ENCODE data around the gene OR13C8.
"Not testable (repeated sequence)": the region's sequence is repeated elsewhere in the genome, so short reads cannot be mapped to it uniquely, and the experiment has no call there.

The OR13C8 gene

GRCh38 chr9:104568868-104569267 is at the start of gene OR13C8:
Gene OR13C8, plus strand, starts transcription at chr9:104569168. Its CDS starts 0 bp downstream, at chr9:104569168.
- no peak for DNase-seq

- not testable (repeated sequence) for DNase-seq
Measured at GRCh38 chr9:104520241-104520640, 48.7 kb upstream of the OR13C8 start.

- DNase-seq, result no peak
Measured at GRCh38 chr9:104527109-104527508, 41.9 kb upstream of the OR13C8 start, which contains the start of gene OR13C4. Gene OR13C4, minus strand, starts transcription at chr9:104527209. Its CDS starts 0 bp downstream, at chr9:104527209.

- no peak for DNase-seq
Measured at GRCh38 chr9:104536756-104537155, 32.2 kb upstream of the OR13C8 start, which contains the start of gene OR13C3. Gene OR13C3, minus strand, starts transcription at chr9:104536856. Its CDS starts 133 bp downstream, at chr9:104536723.

GRCh38 chr9:104539275-104539674 is 29.7 kb upstream of the OR13C8 start:
- DNase-seq, result no peak

GRCh38 chr9:104544644-104545043 is 24.3 kb upstream of the OR13C8 start:
- DNase-seq, result no peak

- no peak for DNase-seq
Measured at GRCh38 chr9:104553261-104553660, 15.7 kb upstream of the OR13C8 start.

- no peak for DNase-seq
Measured at GRCh38 chr9:104555521-104555920, 13.4 kb upstream of the OR13C8 start.

GRCh38 chr9:104556830-104557634 is 11.9 kb upstream of the OR13C8 start:
- no peak for DNase-seq

GRCh38 chr9:104564358-104564757 is 4.6 kb upstream of the OR13C8 start:
- DNase-seq, result no peak

GRCh38 chr9:104572612-104573011 is 3.6 kb downstream of the OR13C8 start:
- no peak for DNase-seq

GRCh38 chr9:104575456-104575855 is 6.5 kb downstream of the OR13C8 start:
- no peak for DNase-seq

GRCh38 chr9:104577263-104577662 is 8.3 kb downstream of the OR13C8 start:
- DNase-seq, result no peak

- no peak for DNase-seq
Measured at GRCh38 chr9:104580562-104580961, 11.6 kb downstream of the OR13C8 start.

- DNase-seq, result no peak
Measured at GRCh38 chr9:104586496-104587180, 17.7 kb downstream of the OR13C8 start.

- no peak for DNase-seq
Measured at GRCh38 chr9:104589626-104590025, 20.7 kb downstream of the OR13C8 start.

GRCh38 chr9:104598749-104599148 is 29.8 kb downstream of the OR13C8 start:
- DNase-seq, result not testable (repeated sequence)

GRCh38 chr9:104599313-104599712 is 30.3 kb downstream of the OR13C8 start, which contains the start of gene OR13C5:
Gene OR13C5, minus strand, starts transcription at chr9:104599413. Its CDS starts 0 bp downstream, at chr9:104599413.
- not testable (repeated sequence) for DNase-seq

- no peak for DNase-seq
Measured at GRCh38 chr9:104604801-104605200, 35.8 kb downstream of the OR13C8 start.

- not testable (repeated sequence) for DNase-seq
Measured at GRCh38 chr9:104605527-104605926, 36.6 kb downstream of the OR13C8 start, which contains the start of gene OR13C2. Gene OR13C2, minus strand, starts transcription at chr9:104605627. Its CDS starts 0 bp downstream, at chr9:104605627.

GRCh38 chr9:104606152-104606551 is 37.2 kb downstream of the OR13C8 start:
- DNase-seq, result no peak

- no peak for DNase-seq
Measured at GRCh38 chr9:104608336-104608735, 39.4 kb downstream of the OR13C8 start.

- no peak for DNase-seq
Measured at GRCh38 chr9:104611213-104611612, 42.2 kb downstream of the OR13C8 start.

- no peak for DNase-seq
Measured at GRCh38 chr9:104617418-104617817, 48.5 kb downstream of the OR13C8 start.

Data from inflammatory macrophage treated with lipopolysaccharide for 1 hour (primary cell).